HG02973 (cell line): Measurements from ENCODE around the gene DSG2.
"Not testable (repeated sequence)": the region's sequence is repeated elsewhere in the genome, so short reads cannot be mapped to it uniquely, and the experiment has no call there.

Experiments used
- ATAC-seq: cut with Tn5 transposase; IDR thresholded peaks from one replicate; pipeline ENCODE4 v1.9.1; 2021; ENCODE audit warnings: moderate library complexity; ENCODE audit not compliant: unreplicated experiment

The DSG2 gene

GRCh38 chr18:31497836-31498573 lies at the start of gene DSG2:
DSG2 (plus strand) TSS chr18:31498177; CDS start chr18:31498252, 75 bp downstream.
- ATAC-seq: peak; percentile 46

GRCh38 chr18:31450409-31450808 lies 47.6 kb upstream of the DSG2 start:
- ATAC-seq: no peak

- ATAC-seq: no peak
Measured at GRCh38 chr18:31451625-31452024, 46.4 kb upstream of the DSG2 start.

GRCh38 chr18:31454066-31454708 lies 43.8 kb upstream of the DSG2 start:
- ATAC-seq: no peak

GRCh38 chr18:31469629-31470028 lies 28.3 kb upstream of the DSG2 start:
- no peak for ATAC-seq

- ATAC-seq: no peak
Measured at GRCh38 chr18:31478688-31479087, 19.3 kb upstream of the DSG2 start.

GRCh38 chr18:31482051-31482450 lies 15.9 kb upstream of the DSG2 start:
- ATAC-seq: no peak

- ATAC-seq: no peak
Measured at GRCh38 chr18:31483396-31483795, 14.6 kb upstream of the DSG2 start.

GRCh38 chr18:31484461-31484860 lies 13.5 kb upstream of the DSG2 start:
- no peak for ATAC-seq

GRCh38 chr18:31486165-31486564 lies 11.8 kb upstream of the DSG2 start:
- ATAC-seq: no peak

- no peak for ATAC-seq
Measured at GRCh38 chr18:31487246-31488015, 10.5 kb upstream of the DSG2 start.

GRCh38 chr18:31489311-31489710 lies 8.7 kb upstream of the DSG2 start:
- no peak for ATAC-seq

- ATAC-seq: peak; percentile 86
Measured at GRCh38 chr18:31490387-31490786, 7.6 kb upstream of the DSG2 start.

GRCh38 chr18:31490833-31491232 lies 7.1 kb upstream of the DSG2 start:
- no peak for ATAC-seq

GRCh38 chr18:31491586-31491985 lies 6.4 kb upstream of the DSG2 start:
- no peak for ATAC-seq

GRCh38 chr18:31492671-31493070 lies 5.3 kb upstream of the DSG2 start:
- ATAC-seq: no peak

- no peak for ATAC-seq
Measured at GRCh38 chr18:31493171-31493570, 4.8 kb upstream of the DSG2 start.

- no peak for ATAC-seq
Measured at GRCh38 chr18:31493941-31494340, 4.0 kb upstream of the DSG2 start.

GRCh38 chr18:31494705-31495244 lies 3.2 kb upstream of the DSG2 start:
- not testable (repeated sequence) for ATAC-seq

GRCh38 chr18:31497404-31497835 lies 557 bp upstream of the DSG2 start:
- peak; percentile 8 for ATAC-seq
